Parathyroid adenoma (tissue), 2 donors: ENCODE measurements around the gene DNAI7.
A peak's percentile ranks its signal among the peaks of the same experiment; 100 is the strongest.

Source experiments
- H2AFZ ChIP-seq: fragments of 300-600 bp; sonication (generic); one replicate; pipeline ENCODE4 v1.7.0; 2017; ENCODE audit warnings: antibody characterized with exemption, mild to moderate bottlenecking
- H3K27ac ChIP-seq: fragments of 300-600 bp; sonication (generic); one replicate; pipeline ENCODE4 v1.7.0; 2017
- H3K27me3 ChIP-seq: fragments of 300-600 bp; sonication (generic); one replicate; pipeline ENCODE4 v1.7.0; 2017; ENCODE audit warnings: low read length; ENCODE audit not compliant: control insufficient read depth, insufficient read depth
- H3K36me3 ChIP-seq: fragments of 300-600 bp; sonication (generic); one replicate; pipeline ENCODE4 v1.7.0; 2017; ENCODE audit warnings: low read length; ENCODE audit not compliant: control insufficient read depth, insufficient read depth
- H3K4me1 ChIP-seq: fragments of 300-600 bp; sonication (generic); one replicate; pipeline ENCODE4 v1.7.0; 2017; ENCODE audit warnings: control low read depth
- H3K4me2 ChIP-seq: fragments of 300-600 bp; sonication (generic); one replicate; pipeline ENCODE4 v1.7.0; 2017; ENCODE audit warnings: low read length
- H3K4me3 ChIP-seq: fragments of 300-600 bp; sonication (generic); one replicate; pipeline ENCODE4 v1.7.0; 2017; ENCODE audit warnings: low read depth, low read length
- H3K79me2 ChIP-seq: fragments of 300-600 bp; sonication (generic); one replicate; pipeline ENCODE4 v1.7.0; 2017; ENCODE audit warnings: control low read depth
- H3K9ac ChIP-seq: fragments of 300-600 bp; sonication (generic); one replicate; pipeline ENCODE4 v1.7.0; 2017; ENCODE audit warnings: mild to moderate bottlenecking
- H3K9me3 ChIP-seq: fragments of 300-600 bp; sonication (generic); one replicate; pipeline ENCODE4 v1.7.0; 2017; ENCODE audit warnings: low read length; ENCODE audit not compliant: control insufficient read depth
- TF ChIP-seq, protein P1 (sequence below): fragments of 300-600 bp; sonication (generic); IDR thresholded peaks from one replicate; pipeline ENCODE4 v1.7.0; 2017; ENCODE audit warnings: antibody characterized with exemption, mild to moderate bottlenecking
- donor health status: primary hyperparathyroidism.

Gene DNAI7

DNA sequence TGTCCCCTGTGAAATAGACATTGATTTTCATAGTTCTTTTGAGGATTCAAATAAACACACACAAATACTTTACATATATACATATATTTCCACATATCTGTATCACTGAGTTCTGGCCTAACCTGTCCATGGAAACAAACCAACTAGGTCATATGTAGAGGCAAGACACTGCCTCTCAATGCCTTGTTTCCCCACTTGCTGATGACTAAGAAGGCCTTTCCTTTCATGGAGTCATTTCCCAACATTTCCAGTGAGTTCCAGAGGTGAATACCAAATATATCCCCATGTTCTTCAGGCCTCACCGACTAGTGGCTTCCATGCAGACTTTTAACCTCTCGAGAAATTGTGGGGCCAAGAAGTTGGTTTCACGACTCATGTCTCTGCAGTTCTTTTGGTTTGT, 120.8 kb downstream of the DNAI7 start:
- no peaks in the 10 kb centered on the region for H3K79me2 ChIP-seq
- TF ChIP-seq, protein P1, sequence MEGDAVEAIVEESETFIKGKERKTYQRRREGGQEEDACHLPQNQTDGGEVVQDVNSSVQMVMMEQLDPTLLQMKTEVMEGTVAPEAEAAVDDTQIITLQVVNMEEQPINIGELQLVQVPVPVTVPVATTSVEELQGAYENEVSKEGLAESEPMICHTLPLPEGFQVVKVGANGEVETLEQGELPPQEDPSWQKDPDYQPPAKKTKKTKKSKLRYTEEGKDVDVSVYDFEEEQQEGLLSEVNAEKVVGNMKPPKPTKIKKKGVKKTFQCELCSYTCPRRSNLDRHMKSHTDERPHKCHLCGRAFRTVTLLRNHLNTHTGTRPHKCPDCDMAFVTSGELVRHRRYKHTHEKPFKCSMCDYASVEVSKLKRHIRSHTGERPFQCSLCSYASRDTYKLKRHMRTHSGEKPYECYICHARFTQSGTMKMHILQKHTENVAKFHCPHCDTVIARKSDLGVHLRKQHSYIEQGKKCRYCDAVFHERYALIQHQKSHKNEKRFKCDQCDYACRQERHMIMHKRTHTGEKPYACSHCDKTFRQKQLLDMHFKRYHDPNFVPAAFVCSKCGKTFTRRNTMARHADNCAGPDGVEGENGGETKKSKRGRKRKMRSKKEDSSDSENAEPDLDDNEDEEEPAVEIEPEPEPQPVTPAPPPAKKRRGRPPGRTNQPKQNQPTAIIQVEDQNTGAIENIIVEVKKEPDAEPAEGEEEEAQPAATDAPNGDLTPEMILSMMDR, result no peak
- H3K4me3 ChIP-seq, result no peak overlapping the region

DNA sequence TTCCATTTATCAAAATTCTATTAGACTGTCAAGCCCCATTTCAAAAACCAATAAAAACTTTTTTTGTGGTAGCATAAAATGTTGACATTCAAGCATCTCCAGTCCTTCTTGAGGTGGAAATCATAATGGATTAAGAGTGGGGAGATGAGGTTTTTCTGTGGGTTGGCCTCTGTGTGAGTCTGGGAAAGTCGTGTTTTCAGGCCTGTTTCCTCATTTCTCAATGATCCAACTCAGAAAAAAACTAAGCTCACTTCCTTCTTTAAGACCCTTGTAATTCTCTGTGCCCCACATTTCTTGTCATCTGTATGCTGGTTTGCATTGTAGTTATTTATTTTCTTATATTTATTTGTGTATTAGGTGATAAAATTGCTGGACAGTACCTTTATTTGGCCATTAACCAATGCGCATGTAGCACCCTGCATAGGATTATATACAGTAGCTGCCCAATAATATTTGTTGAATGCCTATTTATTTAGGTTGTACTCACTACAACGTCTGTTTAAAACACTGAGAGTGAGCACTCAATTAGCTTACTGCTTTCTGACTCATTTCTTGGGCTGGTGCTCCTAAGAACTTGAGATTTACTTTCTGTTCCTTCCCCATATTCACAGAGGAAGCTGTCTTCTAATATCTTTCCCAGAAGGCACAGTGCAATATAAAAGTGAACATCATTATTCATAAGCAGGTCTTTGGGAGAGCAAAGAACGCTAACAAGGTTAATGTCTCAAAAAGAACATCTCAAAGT, 121.9 kb downstream of the DNAI7 start:
- no peaks in the 10 kb centered on the region for H3K36me3 ChIP-seq
- H3K27ac ChIP-seq, result no peak overlapping the region
- no peaks in the 10 kb centered on the region for H3K27me3 ChIP-seq
- no peak overlapping the region for H2AFZ ChIP-seq
- no peaks in the 10 kb centered on the region for H3K4me1 ChIP-seq
- no peaks in the 10 kb centered on the region for H3K79me2 ChIP-seq
- TF ChIP-seq, protein P1, result no peak
- no peak overlapping the region for H3K4me3 ChIP-seq
- no peak overlapping the region for H3K9ac ChIP-seq
- H3K9me3 ChIP-seq, result no peaks in the 10 kb centered on the region
- no peak overlapping the region for H3K4me2 ChIP-seq

More for the DNA sequence above, 120.8 kb downstream of the DNAI7 start:
- Histone ChIP-seq H3K9ac (no peak overlapping the region), H3K4me2 (no peak overlapping the region), H3K36me3 (no peaks in the 10 kb centered on the region), H3K27me3 (no peaks in the 10 kb centered on the region), H3K4me1 (no peaks in the 10 kb centered on the region), H3K9me3 (no peaks in the 10 kb centered on the region), H3K27ac (no peak overlapping the region), H2AFZ (no peak overlapping the region)

DNA sequence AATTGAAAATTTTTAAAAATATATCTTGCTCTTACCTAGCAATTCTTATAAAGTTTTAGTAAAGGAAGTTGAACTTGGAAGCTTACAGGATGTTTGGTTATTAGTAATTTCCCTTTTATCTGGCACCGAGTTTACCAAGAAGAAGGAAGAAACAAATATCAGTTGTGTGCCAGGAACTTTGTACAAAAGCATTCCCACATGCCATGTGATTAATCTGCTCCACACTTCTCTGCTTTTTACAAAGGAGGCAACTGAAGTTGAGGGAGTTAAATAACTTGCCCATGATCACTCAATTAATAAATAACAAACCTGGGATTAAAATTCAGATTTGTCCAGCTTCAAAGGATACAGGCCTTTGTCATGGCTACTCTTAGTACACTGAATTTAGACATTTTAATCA, 123.6 kb downstream of the DNAI7 start:
- Histone ChIP-seq H3K79me2 (no peaks in the 10 kb centered on the region), H3K9me3 (no peaks in the 10 kb centered on the region), H2AFZ (no peak overlapping the region), H3K4me1 (no peaks in the 10 kb centered on the region), H3K27ac (peak overlapping the region; percentile 25), H3K36me3 (no peaks in the 10 kb centered on the region), H3K9ac (no peak overlapping the region), H3K27me3 (no peaks in the 10 kb centered on the region), H3K4me3 (no peak overlapping the region), H3K4me2 (no peak overlapping the region)
- TF ChIP-seq, protein P1, result no peak

DNA sequence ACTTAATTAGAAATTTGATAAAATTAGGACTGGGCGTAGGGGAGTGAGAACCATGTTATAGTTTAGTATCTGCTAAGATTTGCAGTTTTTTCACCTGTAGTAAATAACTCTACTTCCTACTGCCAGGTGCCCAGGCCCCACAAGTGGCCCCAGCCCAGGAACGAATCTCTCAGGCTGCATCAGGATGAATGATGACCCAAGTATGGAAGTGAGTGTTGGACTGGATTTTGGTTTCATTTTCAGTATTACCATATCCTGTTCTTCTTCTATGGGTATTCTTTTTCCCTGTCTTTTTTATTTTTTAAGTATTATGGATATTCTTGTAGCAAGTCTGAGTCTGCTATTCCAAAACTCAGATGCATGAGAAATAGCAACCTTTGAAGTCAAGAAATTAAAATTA, 125.7 kb downstream of the DNAI7 start:
- H3K27me3 ChIP-seq, result no peaks in the 10 kb centered on the region
- no peaks in the 10 kb centered on the region for H3K9me3 ChIP-seq
- no peaks in the 10 kb centered on the region for H3K4me1 ChIP-seq
- H3K36me3 ChIP-seq, result no peaks in the 10 kb centered on the region
- no peak overlapping the region for H3K27ac ChIP-seq
- TF ChIP-seq, protein P1, result no peak
- no peaks in the 10 kb centered on the region for H3K79me2 ChIP-seq
- H2AFZ ChIP-seq, result no peak overlapping the region
- H3K9ac ChIP-seq, result no peak overlapping the region
- H3K4me3 ChIP-seq, result no peak overlapping the region
- H3K4me2 ChIP-seq, result no peak overlapping the region

DNA sequence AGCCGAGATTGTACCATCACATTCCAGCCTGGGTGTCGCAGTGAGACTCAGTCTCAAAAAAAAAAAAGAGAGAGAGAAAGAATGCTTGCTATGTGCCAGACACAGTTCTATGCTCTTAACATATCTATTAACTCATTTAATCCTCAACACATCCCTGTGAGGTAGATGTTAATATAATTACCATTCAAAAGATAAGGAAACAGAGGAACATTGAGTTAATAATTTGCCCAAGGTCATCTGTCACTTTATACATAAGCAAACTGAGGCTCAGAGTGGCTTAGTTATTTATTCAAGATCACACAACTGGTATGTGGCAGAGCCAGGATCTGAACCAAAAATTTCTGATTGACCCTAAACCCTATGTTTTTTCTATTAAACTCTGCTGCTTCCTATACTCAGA, 129.9 kb downstream of the DNAI7 start:
- H3K9me3 ChIP-seq, result no peaks in the 10 kb centered on the region
- TF ChIP-seq, protein P1, result no peak
- H2AFZ ChIP-seq, result no peak overlapping the region
- no peaks in the 10 kb centered on the region for H3K27me3 ChIP-seq
- H3K36me3 ChIP-seq, result no peaks in the 10 kb centered on the region
- no peak overlapping the region for H3K4me2 ChIP-seq
- no peak overlapping the region for H3K4me3 ChIP-seq
- H3K79me2 ChIP-seq, result no peaks in the 10 kb centered on the region
- no peaks in the 10 kb centered on the region for H3K4me1 ChIP-seq
- H3K27ac ChIP-seq, result no peak overlapping the region
- H3K9ac ChIP-seq, result no peak overlapping the region
